ENCODE results near the gene CCDC85B. TPM values are rescaled to one million over a fixed set of nuclear protein-coding genes. Genes with fewer than 3 reads are reported as not detected.

Gene CCDC85B
- total RNA-seq, 8 experiments from 2014 or later: 3.0 to 16.0 (median 6.3) TPM

DNA sequence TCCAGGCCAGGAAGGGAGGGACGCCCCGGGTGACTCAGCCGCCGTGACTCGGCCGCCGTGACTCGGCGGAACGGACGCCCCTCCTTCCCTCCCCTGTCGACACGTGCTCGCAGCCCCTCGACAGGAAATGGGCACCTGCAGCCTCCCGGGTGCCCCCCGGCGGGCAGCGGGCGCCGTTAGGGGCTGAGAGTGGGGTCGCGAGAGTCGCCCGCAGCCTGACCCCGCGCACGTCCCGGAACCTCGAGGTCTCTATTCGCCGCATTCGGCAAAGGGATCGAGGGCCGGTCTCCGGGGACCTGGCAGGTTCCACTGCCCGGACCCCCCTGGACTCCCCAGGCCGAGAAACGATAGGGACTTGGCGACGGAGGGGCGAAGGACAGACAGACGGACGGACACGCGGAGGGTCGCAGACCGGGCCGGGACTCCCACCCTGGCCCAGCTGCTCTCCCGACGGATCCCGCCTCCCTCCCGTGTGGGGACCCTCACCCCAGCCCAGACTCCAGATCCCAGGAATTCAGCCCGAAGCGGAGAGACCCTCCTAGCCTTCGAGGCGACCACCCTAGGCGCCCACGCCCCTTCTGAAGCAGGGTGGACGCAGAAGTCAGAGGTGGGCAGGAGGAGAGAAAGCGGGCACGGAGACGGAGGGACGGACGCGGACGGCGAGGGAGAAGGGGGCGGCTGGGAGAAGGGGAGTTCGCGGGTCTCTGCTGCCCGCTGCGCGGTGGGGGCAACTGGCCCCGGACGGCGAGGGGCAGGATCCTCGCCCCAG lies 9.1 kb downstream of the CCDC85B start:
- peak; percentile 29 to 54 (median 46) for ATAC-seq (replicated peaks in 6 of 8)
- H3K27ac ChIP-seq: no peak overlapping the region
- H3K4me1 ChIP-seq (replicated peaks in 1 of 2): no peaks in the 10 kb centered on the region
- peak overlapping the region in 4 of 5 donors; percentile 21 to 34 (median 26) for H3K4me3 ChIP-seq
- in situ Hi-C loops (cut with MboI; ENCODE audit: low pct_unique_long_range_greater_than_20kb in 2 of 9, low sequenced_read_pairs in 9 of 9, unreplicated experiment in 9 of 9): loop anchor here in 1 of 9 experiments (25.0 kb wide), 1 partner anchor 88 kb away; no protein-coding TSS in a partner anchor
- 1% methylated on average over 25 of the region's 78 CpGs; no CpG with 5 or more reads in 9 of the 10 experiments for WGBS, 10 experiments

DNA sequence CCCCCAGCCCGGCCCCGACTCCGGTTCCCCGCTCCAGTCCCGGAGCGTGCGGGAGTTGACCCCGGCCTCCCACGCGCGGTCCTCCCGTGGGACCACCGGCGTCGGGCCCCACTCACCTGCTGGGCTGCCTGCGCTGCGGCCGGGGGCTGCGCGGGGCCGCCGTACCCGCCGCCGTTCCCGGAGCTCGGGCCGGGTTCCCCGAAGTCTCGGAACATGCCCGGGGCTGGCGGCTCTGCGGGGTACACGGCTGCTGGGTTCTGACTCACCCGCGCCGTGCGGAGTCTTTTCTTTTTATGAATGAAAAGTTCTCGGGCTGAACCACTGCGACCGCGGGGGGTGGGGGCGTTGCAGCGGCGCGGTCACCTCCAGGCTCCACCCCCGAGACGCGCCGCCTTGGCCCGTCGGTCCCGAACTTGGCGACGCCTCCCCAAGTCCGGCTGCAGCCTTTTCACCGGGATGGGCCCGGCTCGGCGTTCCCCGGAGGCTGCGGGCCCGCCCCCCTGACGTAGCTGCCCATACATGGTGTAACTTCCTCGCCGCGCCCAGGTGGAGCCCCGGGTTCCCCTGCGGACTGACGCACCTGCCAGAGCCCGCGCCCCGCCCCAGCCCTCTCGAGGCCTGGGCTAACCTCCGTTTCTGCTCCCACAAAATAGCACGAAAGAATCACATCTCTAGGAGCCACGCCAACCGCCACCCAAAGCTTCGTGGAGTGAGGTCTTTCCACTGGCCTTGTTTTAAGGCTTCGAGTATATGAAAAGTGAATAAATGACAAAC lies 9.8 kb downstream of the CCDC85B start, which contains the start of gene FOSL1:
FOSL1 (minus strand) TSS at position 264 of the 774 bp plus-strand sequence; CDS start at position 215, 49 bp downstream.
- ATAC-seq (replicated peaks in 6 of 8): peak; percentile 60 to 92 (median 88)
- no peaks in the 10 kb centered on the region for H3K4me1 ChIP-seq (replicated peaks in 1 of 2)
- in situ Hi-C loops (cut with MboI; ENCODE audit: low pct_unique_long_range_greater_than_20kb in 2 of 9, low sequenced_read_pairs in 9 of 9, unreplicated experiment in 9 of 9): no loop called here
- 0 to 35% (median 17%) methylated on average over 1 to 7 of the region's 80 CpGs; no CpG with 5 or more reads in 5 of the 10 experiments for WGBS, 10 experiments
- H3K4me3 ChIP-seq: peak within 1 kb of the TSS; percentile 10 to 34 (median 22)
- no peak within 1 kb of the TSS for H3K27ac ChIP-seq

DNA sequence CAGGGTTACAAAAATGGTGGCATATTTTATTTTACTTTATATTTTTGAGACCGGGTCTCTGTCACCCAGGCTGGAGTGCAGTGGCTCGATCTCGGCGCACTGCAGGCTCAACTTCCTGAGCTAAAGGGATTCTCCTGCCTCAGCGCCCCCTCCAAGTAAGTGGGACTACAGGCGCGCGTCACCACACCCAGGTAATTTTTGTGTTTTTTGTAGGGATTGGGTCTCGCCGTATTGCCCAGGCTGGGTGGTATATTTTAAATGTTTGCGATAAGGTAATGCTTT lies 10.4 kb downstream of the CCDC85B start:
- Histone ChIP-seq H3K27ac (no peak overlapping the region), H3K4me3 (peak overlapping the region in 1 of 5 donors; percentile 31), H3K4me1 (replicated peaks in 1 of 2) (no peaks in the 10 kb centered on the region)
- WGBS, 10 experiments: 29 to 100% (median 71%) methylated on average over 1 to 11 of the region's 11 CpGs; no CpG with 5 or more reads in 2 of the 10 experiments
- in situ Hi-C loops (cut with MboI; ENCODE audit: low pct_unique_long_range_greater_than_20kb in 2 of 9, low sequenced_read_pairs in 9 of 9, unreplicated experiment in 9 of 9): no loop called here
- ATAC-seq (replicated peaks in 6 of 8): no peak

DNA sequence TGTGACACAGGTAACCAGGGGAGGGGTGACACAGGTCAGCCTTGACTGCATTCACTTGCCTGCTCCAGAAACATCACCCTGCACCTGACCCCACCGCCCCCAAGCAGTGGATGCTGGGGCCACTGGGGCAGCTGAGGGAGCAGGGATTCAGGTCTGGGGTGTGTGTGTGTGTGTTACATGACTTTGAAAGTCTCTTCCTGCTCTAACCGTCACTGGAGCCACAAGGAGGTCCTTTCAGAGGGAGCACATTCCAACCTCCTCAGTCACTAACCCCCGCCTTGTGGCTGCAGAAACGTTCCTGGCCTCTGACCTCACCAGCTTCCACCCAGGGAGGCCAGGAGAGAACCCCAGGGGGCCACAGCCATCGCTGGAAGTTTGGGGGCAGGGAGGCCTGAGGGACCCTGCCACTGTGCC lies 12.6 kb downstream of the CCDC85B start:
- 0 to 20% (median 0%) methylated on average over 1 to 3 of the region's 5 CpGs; no CpG with 5 or more reads in 6 of the 10 experiments for WGBS, 10 experiments
- Histone ChIP-seq H3K4me1 (replicated peaks in 1 of 2) (no peaks in the 10 kb centered on the region), H3K4me3 (no peak overlapping the region), H3K27ac (no peak overlapping the region)
- in situ Hi-C loops (cut with MboI; ENCODE audit: low pct_unique_long_range_greater_than_20kb in 2 of 9, low sequenced_read_pairs in 9 of 9, unreplicated experiment in 9 of 9): no loop called here
- peak in 1 of 8 experiments; percentile 2 for ATAC-seq (replicated peaks in 6 of 8)

GRCh38 chr11:65903715-65904114 lies 13.2 kb downstream of the CCDC85B start:
- 56 to 100% (median 80%) methylated on average over 1 to 8 of the region's 8 CpGs; no CpG with 5 or more reads in 3 of the 10 experiments for WGBS, 10 experiments
- Histone ChIP-seq H3K4me1 (replicated peaks in 1 of 2) (no peaks in the 10 kb centered on the region), H3K4me3 (no peak overlapping the region), H3K27ac (no peak overlapping the region)
- in situ Hi-C loops (cut with MboI; ENCODE audit: low pct_unique_long_range_greater_than_20kb in 2 of 9, low sequenced_read_pairs in 9 of 9, unreplicated experiment in 9 of 9): no loop called here
- ATAC-seq (replicated peaks in 6 of 8): no peak

DNA sequence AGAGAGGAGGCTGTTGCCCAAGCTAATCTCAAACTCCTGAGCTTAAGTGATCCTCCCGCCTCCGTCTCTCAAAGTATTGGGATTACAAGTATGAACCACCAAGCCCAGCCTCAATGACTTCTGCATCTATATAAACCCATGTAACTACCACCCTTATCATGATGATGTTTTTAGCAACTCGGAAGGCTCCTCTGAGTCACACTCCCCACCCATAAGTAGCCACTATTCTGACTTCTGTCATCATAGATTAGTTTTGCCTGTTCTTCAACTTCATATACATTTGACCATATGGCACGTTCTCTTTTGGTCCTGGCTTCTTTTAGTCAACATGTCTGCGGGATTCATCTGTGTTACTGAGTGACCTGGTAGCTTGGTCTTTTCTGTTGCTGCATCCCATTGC lies 16.1 kb downstream of the CCDC85B start:
- H3K4me3 ChIP-seq: no peak overlapping the region
- no peak overlapping the region for H3K27ac ChIP-seq
- in situ Hi-C loops (cut with MboI; ENCODE audit: low pct_unique_long_range_greater_than_20kb in 2 of 9, low sequenced_read_pairs in 9 of 9, unreplicated experiment in 9 of 9): no loop called here
- peak in 2 of 8 experiments; percentile 47 to 59 for ATAC-seq (replicated peaks in 6 of 8)
- peaks cover 0 to 1% of the 10 kb centered on the region in 2 donors for H3K4me1 ChIP-seq (replicated peaks in 1 of 2)
- 0 to 100% (median 60%) methylated on average over 1 to 3 of the region's 5 CpGs; no CpG with 5 or more reads in 1 of the 10 experiments for WGBS, 10 experiments

GRCh38 chr11:65907878-65908277 lies 17.4 kb downstream of the CCDC85B start:
- ATAC-seq (replicated peaks in 6 of 8): no peak
- in situ Hi-C loops (cut with MboI; ENCODE audit: low pct_unique_long_range_greater_than_20kb in 2 of 9, low sequenced_read_pairs in 9 of 9, unreplicated experiment in 9 of 9): no loop called here
- H3K27ac ChIP-seq: no peak overlapping the region
- WGBS, 10 experiments: 80 to 96% (median 90%) methylated on average over 1 to 6 of the region's 6 CpGs; no CpG with 5 or more reads in 4 of the 10 experiments
- H3K4me3 ChIP-seq: no peak overlapping the region
- peaks cover 0 to 5% of the 10 kb centered on the region in 2 donors for H3K4me1 ChIP-seq (replicated peaks in 1 of 2)

DNA sequence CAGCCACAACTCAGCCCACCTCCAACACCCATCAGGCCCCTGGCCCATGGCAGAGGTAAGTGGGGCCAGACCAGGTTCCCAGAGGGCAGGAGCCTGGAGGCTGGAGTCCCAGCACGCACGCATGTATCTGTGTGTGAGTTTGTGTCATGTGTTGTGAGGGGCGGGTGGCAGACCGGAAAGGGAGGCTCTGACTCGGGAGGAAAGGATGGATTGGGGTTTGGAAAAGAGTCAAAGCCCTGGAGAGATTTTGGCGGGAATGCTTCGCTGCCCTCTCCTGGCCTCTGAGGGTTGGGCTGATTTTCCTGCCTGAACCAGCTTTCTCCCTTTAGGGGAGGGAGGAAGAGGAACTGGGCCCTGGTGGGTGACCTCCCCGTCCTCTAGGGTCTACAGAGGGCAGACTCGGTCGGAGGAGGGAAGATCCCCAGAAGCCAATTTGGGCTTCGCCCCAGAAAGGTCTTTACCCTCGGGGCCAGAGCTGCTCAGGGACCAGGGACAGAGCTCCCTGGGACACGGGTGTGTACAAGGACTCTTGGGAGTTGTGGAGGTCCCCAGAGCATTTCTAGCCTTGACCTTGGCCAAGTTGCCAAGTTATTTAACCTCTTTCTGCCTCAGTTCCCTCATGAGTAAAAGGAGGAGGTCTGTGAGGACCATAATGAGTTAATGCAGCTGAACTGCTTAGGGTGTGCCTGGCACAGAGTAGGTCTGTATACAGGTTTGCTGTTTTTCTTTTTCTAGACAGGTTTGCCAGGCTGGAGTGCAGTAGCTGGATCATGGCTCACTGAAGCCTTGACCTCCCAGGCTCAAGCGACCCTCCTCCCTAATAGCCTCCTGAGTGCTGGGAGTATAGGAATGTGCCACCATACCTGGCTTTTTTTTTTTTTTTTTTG lies 21.5 kb downstream of the CCDC85B start:
- in situ Hi-C loops (cut with MboI; ENCODE audit: low pct_unique_long_range_greater_than_20kb in 2 of 9, low sequenced_read_pairs in 9 of 9, unreplicated experiment in 9 of 9): no loop called here
- Histone ChIP-seq H3K27ac (no peak overlapping the region), H3K4me3 (no peak overlapping the region), H3K4me1 (replicated peaks in 1 of 2) (peaks cover 0 to 5% of the 10 kb centered on the region in 2 donors)
- ATAC-seq (replicated peaks in 6 of 8): peak in 5 of 8 experiments; percentile 10 to 68 (median 16)
- 4 to 100% (median 67%) methylated on average over 1 to 8 of the region's 14 CpGs; no CpG with 5 or more reads in 3 of the 10 experiments for WGBS, 10 experiments

DNA sequence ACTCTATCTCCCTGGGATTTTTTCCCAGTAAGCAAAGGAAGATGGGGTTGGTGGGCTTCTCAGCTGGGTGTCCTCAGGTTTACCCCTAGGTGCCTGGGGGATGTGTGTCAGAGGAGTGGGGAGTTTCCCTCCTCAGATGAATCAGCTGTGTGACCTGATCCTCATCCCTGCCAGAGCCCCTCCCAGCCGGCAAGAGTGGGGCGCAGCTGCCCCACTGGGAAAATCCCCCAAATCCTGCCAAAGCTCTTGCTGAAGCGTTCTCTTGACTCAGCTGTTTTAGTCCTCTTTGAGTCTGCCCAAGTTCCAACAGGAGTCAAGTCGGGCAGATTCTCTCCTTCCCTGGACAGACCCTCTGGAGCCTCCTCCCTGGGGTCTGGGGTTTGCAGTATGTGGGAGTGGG lies 22.4 kb downstream of the CCDC85B start:
- 78 to 90% (median 88%) methylated on average over 1 to 3 of the region's 4 CpGs; no CpG with 5 or more reads in 7 of the 10 experiments for WGBS, 10 experiments
- H3K27ac ChIP-seq: no peak overlapping the region
- ATAC-seq (replicated peaks in 6 of 8): no peak

GRCh38 chr11:65915101-65915820 lies 24.8 kb downstream of the CCDC85B start:
- no peak for ATAC-seq (replicated peaks in 6 of 8)
- 10 to 93% (median 83%) methylated on average over 2 to 8 of the region's 10 CpGs; no CpG with 5 or more reads in 6 of the 10 experiments for WGBS, 10 experiments
- Histone ChIP-seq H3K4me3 (no peak overlapping the region), H3K4me1 (replicated peaks in 1 of 2) (peaks cover 11 to 16% of the 10 kb centered on the region in 2 donors), H3K27ac (no peak overlapping the region)
- in situ Hi-C loops (cut with MboI; ENCODE audit: low pct_unique_long_range_greater_than_20kb in 2 of 9, low sequenced_read_pairs in 9 of 9, unreplicated experiment in 9 of 9): no loop called here

More for the DNA sequence above, 22.4 kb downstream of the CCDC85B start:
- in situ Hi-C loops (cut with MboI; ENCODE audit: low pct_unique_long_range_greater_than_20kb in 2 of 9, low sequenced_read_pairs in 9 of 9, unreplicated experiment in 9 of 9): no loop called here
- peaks cover 6 to 11% of the 10 kb centered on the region in 2 donors for H3K4me1 ChIP-seq (replicated peaks in 1 of 2)
- no peak overlapping the region for H3K4me3 ChIP-seq

- peaks cover 17 to 22% of the 10 kb centered on the region in 2 donors for H3K4me1 ChIP-seq (replicated peaks in 1 of 2)
- ATAC-seq (replicated peaks in 6 of 8): peak in 7 of 8 experiments; percentile 23 to 48 (median 32)
Measured at GRCh38 chr11:65915821-65916251, 25.4 kb downstream of the CCDC85B start.

GRCh38 chr11:65916391-65916790 lies 25.9 kb downstream of the CCDC85B start:
- no peak overlapping the region for H3K4me3 ChIP-seq
- H3K4me1 ChIP-seq (replicated peaks in 1 of 2): peaks cover 17 to 23% of the 10 kb centered on the region in 2 donors
- in situ Hi-C loops (cut with MboI; ENCODE audit: low pct_unique_long_range_greater_than_20kb in 2 of 9, low sequenced_read_pairs in 9 of 9, unreplicated experiment in 9 of 9): no loop called here
- ATAC-seq (replicated peaks in 6 of 8): no peak
- 0 to 88% (median 57%) methylated on average over 1 to 6 of the region's 7 CpGs; no CpG with 5 or more reads in 4 of the 10 experiments for WGBS, 10 experiments
- no peak overlapping the region for H3K27ac ChIP-seq

More at GRCh38 chr11:65915821-65916251, 25.4 kb downstream of the CCDC85B start:
- Histone ChIP-seq H3K4me3 (peak overlapping the region in 1 of 5 donors; percentile 13), H3K27ac (no peak overlapping the region)
- in situ Hi-C loops (cut with MboI; ENCODE audit: low pct_unique_long_range_greater_than_20kb in 2 of 9, low sequenced_read_pairs in 9 of 9, unreplicated experiment in 9 of 9): no loop called here
- 3 to 100% (median 39%) methylated on average over 1 to 7 of the region's 13 CpGs; no CpG with 5 or more reads in 6 of the 10 experiments for WGBS, 10 experiments

All from motor neuron (in vitro differentiated cells).